Measurements from ENCODE around the gene TLCD4.
"Not testable (repeated sequence)": the region's sequence is repeated elsewhere in the genome, so short reads cannot be mapped to it uniquely, and the experiment has no call there.

TLCD4 gene

GRCh38 chr1:95146637-95147036 is 29.5 kb downstream of the TLCD4 start:
- H3K27ac ChIP-seq, result no peak overlapping the region
- no peak for TF ChIP-seq CTCF (conservative IDR thresholded peaks at IDR 0.05)

- no peak for TF ChIP-seq CTCF (conservative IDR thresholded peaks at IDR 0.05)
- H3K27ac ChIP-seq, result no peak overlapping the region
Observed at GRCh38 chr1:95154096-95154495, 36.9 kb downstream of the TLCD4 start.

- not testable (repeated sequence) for H3K27ac ChIP-seq
Observed at GRCh38 chr1:95165569-95165968, 48.4 kb downstream of the TLCD4 start.

All from VCaP (cell line).